HCT116 (cell line): Measurements from ENCODE around the gene BLACAT1. TPM values are rescaled to one million over a fixed set of nuclear protein-coding genes. Genes with fewer than 3 reads are reported as not detected.

Source experiments
- ATAC-seq: fragments of 200-7000 bp; cut with Tn5 transposase; 2 replicates; pipeline ENCODE4 v1.9.1; 2020; ENCODE audit warnings: mild to moderate bottlenecking, moderate library complexity
- BruUV-seq: library from RNA; stranded (reverse); fragments of 400-500 nt; replicated peaks from 2 replicates; lab custom pipeline; 2021; lab: Mats Ljungman, UMichigan
- CTCF ChIA-PET: fragments of 300-600 bp; sonication (Branson Sonifier 250); formaldehyde crosslinking; loops from one replicate; lab custom pipeline; 2021; ENCODE audit warnings: antibody characterized with exemption; lab: Charles Lee
- POLR2A ChIA-PET: fragments of 300-600, 350-600 bp; sonication (Branson Sonifier 250); formaldehyde crosslinking; loops from one replicate; lab custom pipeline; 2021; ENCODE audit warnings: antibody characterized with exemption; lab: Charles Lee
- RAD21 ChIA-PET, 2 experiments: fragments of 300-600 bp; sonication (Branson Sonifier 250); formaldehyde crosslinking; loops; one replicate each; lab custom pipeline; 2023; ENCODE audit warnings: low total read pairs in 2 of 2; ENCODE audit not compliant: uncharacterized antibody in 2 of 2, unreplicated experiment in 2 of 2, low non-redundant PET in 1 of 2; lab: Charles Lee
- DNase-seq: peaks from one replicate; pipeline ENCODE4 v3.0.0-alpha.2; 2010; ENCODE audit warnings: low read depth, low spot score
- H2AFZ ChIP-seq: fragments of 200-600 bp; shearing (Covaris generic), sonication (generic); 2 replicates; pipeline ENCODE4 v1.6.1; 2017; ENCODE audit warnings: low read depth, mixed run types, mixed read lengths, antibody characterized with exemption, low read length; ENCODE audit not compliant: poor library complexity, severe bottlenecking
- H3K27ac ChIP-seq: 2 replicates; pipeline ENCODE4 v1.5.1; 2012; ENCODE audit warnings: low read depth, low read length
- H3K27me3 ChIP-seq: fragments of 200-600 bp; sonication (generic); 2 replicates; pipeline ENCODE4 v1.6.1; 2016; ENCODE audit warnings: mixed run types, low read length, mixed read lengths; ENCODE audit not compliant: insufficient read depth
- H3K36me3 ChIP-seq, 2 experiments: fragments of 200-500 bp in 1 of 2; fragments of 200-600 bp in 1 of 2; sonication (Bioruptor generic) in 1 of 2; sonication (generic) in 1 of 2; 2 replicates each; pipeline versions ENCODE4 v1.5.1 to v1.6.1; 2014 to 2016; ENCODE audit warnings: low read length in 2 of 2, inconsistent platforms in 1 of 2, mixed read lengths in 1 of 2, mixed run types in 1 of 2; ENCODE audit not compliant: insufficient read depth in 2 of 2, control insufficient read depth in 1 of 2
- H3K4me1 ChIP-seq, 2 experiments: fragments of 200-600 bp in 1 of 2; sonication (generic) in 1 of 2; 2 replicates each; pipeline versions ENCODE4 v1.5.1 to v1.6.1; 2012 to 2017; ENCODE audit warnings: low read length in 2 of 2, inconsistent platforms in 1 of 2, mild to moderate bottlenecking in 1 of 2, mixed read lengths in 1 of 2, mixed run types in 1 of 2, moderate library complexity in 1 of 2; ENCODE audit not compliant: insufficient read depth in 2 of 2, control insufficient read depth in 1 of 2
- H3K4me2 ChIP-seq: fragments of 200-600 bp; sonication (generic); 2 replicates; pipeline ENCODE4 v1.6.1; 2017; ENCODE audit warnings: mixed run types, low read length, mixed read lengths
- H3K4me3 ChIP-seq, 2 experiments: fragments of 200-600 bp in 1 of 2; sonication (generic) in 1 of 2; replicated peaks in 1 of 2; 2 replicates each; pipeline ENCODE4 v1.5.1; 2011 to 2016; ENCODE audit warnings: low read length in 2 of 2, control low read depth in 1 of 2, low read depth in 1 of 2, mild to moderate bottlenecking in 1 of 2, mixed read lengths in 1 of 2, mixed run types in 1 of 2
- H3K79me2 ChIP-seq: fragments of 200-600 bp; sonication (generic); 2 replicates; pipeline ENCODE4 v1.6.1; 2017; ENCODE audit warnings: mild to moderate bottlenecking, mixed run types, low read length, moderate library complexity, mixed read lengths; ENCODE audit not compliant: insufficient read depth
- H3K9ac ChIP-seq: fragments of 200-600 bp; sonication (generic); 2 replicates; pipeline ENCODE4 v1.6.1; 2016; ENCODE audit warnings: low read length, mixed read lengths
- H3K9me2 ChIP-seq: fragments of 200-600 bp; sonication (generic), shearing (Covaris generic); 2 replicates; pipeline ENCODE4 v1.6.1; 2017; ENCODE audit warnings: mixed run types, mild to moderate bottlenecking, moderate library complexity; ENCODE audit not compliant: insufficient read depth
- H3K9me3 ChIP-seq, 2 experiments: fragments of 200-500 bp in 1 of 2; fragments of 200-600 bp in 1 of 2; sonication (Bioruptor generic) in 1 of 2; sonication (generic) in 1 of 2; 2 replicates each; pipeline ENCODE4 v1.6.1; 2014 to 2017; ENCODE audit warnings: low read length in 2 of 2, mixed read lengths in 2 of 2, inconsistent platforms in 1 of 2, low read depth in 1 of 2, mild to moderate bottlenecking in 1 of 2, mixed run types in 1 of 2, moderate library complexity in 1 of 2; ENCODE audit not compliant: control insufficient read depth in 1 of 2, insufficient read depth in 1 of 2
- H4K20me1 ChIP-seq: fragments of 200-600 bp; sonication (generic), shearing (Covaris generic); 2 replicates; pipeline ENCODE4 v1.6.1; 2017; ENCODE audit warnings: mixed run types, mild to moderate bottlenecking, moderate library complexity; ENCODE audit not compliant: insufficient read depth
- ATF3 ChIP-seq: IDR thresholded peaks from 2 replicates; pipeline ENCODE4 v1.6.1; 2012
- CBX3 ChIP-seq: IDR thresholded peaks from 2 replicates; pipeline ENCODE4 v1.6.1; 2012; ENCODE audit warnings: low read depth
- CEBPB ChIP-seq: IDR thresholded peaks from 2 replicates; pipeline ENCODE4 v1.6.1; 2012; ENCODE audit warnings: low read depth
- EGR1 ChIP-seq: IDR thresholded peaks from 2 replicates; pipeline ENCODE4 v1.6.1; 2012; ENCODE audit warnings: low read depth
- EZH2 ChIP-seq: fragments of 200-600 bp; sonication (generic); IDR thresholded peaks from 2 replicates; pipeline ENCODE4 v1.6.1; 2017; ENCODE audit warnings: antibody characterized with exemption, mixed run types
- JUND ChIP-seq: IDR thresholded peaks from 2 replicates; pipeline ENCODE4 v1.6.1; 2012
- POLR2A ChIP-seq: IDR thresholded peaks from 2 replicates; pipeline ENCODE4 v1.7.0; 2011; ENCODE audit warnings: borderline replicate concordance; ENCODE audit not compliant: insufficient read depth, insufficient read length; ENCODE audit errors: extremely low read depth
- POLR2AphosphoS5 ChIP-seq: IDR thresholded peaks from 2 replicates; pipeline ENCODE4 v1.6.1; 2011; ENCODE audit warnings: mild to moderate bottlenecking, low read depth, low read length, moderate library complexity
- SIN3A ChIP-seq: IDR thresholded peaks from 2 replicates; pipeline ENCODE4 v1.6.1; 2012; ENCODE audit warnings: low read depth
- SP1 ChIP-seq: IDR thresholded peaks from 2 replicates; pipeline ENCODE4 v1.6.1; 2012; ENCODE audit warnings: low read depth
- TCF7L2 ChIP-seq: IDR thresholded peaks from 2 replicates; pipeline ENCODE4 v1.7.0; 2011; ENCODE audit warnings: borderline replicate concordance, inconsistent platforms; ENCODE audit not compliant: insufficient read depth, insufficient read length; ENCODE audit errors: extremely low read depth
- YY1 ChIP-seq: IDR thresholded peaks from 2 replicates; pipeline ENCODE4 v1.6.1; 2011; ENCODE audit warnings: low read length, low read depth, moderate library complexity, mild to moderate bottlenecking; ENCODE audit not compliant: insufficient replicate concordance; ENCODE audit errors: extremely low read depth
- ZNF274 ChIP-seq: fragments of 200-500 bp; sonication (Bioruptor generic); IDR thresholded peaks from 2 replicates; pipeline ENCODE4 v1.6.1; 2014; ENCODE audit warnings: mild to moderate bottlenecking, low read depth, low read length, inconsistent platforms
- intact Hi-C: fragments of 100-400 bp; cut with micrococcal nuclease; formaldehyde crosslinking; loops from 2 replicates; pipeline ENCODE4 v1.10.0; 2022
- total RNA-seq: library from RNA; stranded (reverse); gene quantifications from one replicate; pipeline ENCODE4 v1.2.1, GENCODE V29; 2021; ENCODE audit not compliant: unreplicated experiment

BLACAT1 gene
- total RNA-seq, 1 experiment from 2014 or later: 3.9 TPM

- CTCF ChIA-PET: no interaction called here
- intact Hi-C loops: no loop called here
- DNase-seq (no peak), ATAC-seq (no peak)
- BruUV-seq: no TSS peak
- Histone ChIP-seq H3K4me2 (no peak overlapping the region), H3K4me1 (no peaks in the 10 kb centered on the region), H3K27ac (no peak overlapping the region), H3K4me3 (no peak overlapping the region), H3K36me3 (no peaks in the 10 kb centered on the region), H2AFZ (no peak overlapping the region), H3K9ac (no peak overlapping the region), H3K9me2 (no peaks in the 10 kb centered on the region), H4K20me1 (no peaks in the 10 kb centered on the region), H3K9me3 (peaks cover 0 to 4% of the 10 kb centered on the region in 2 experiments; a peak in 1 of 4 replicates), H3K79me2 (no peaks in the 10 kb centered on the region), H3K27me3 (no peaks in the 10 kb centered on the region)
- TF ChIP-seq JUND (no peak), ATF3 (no peak), EZH2 (no peak), YY1 (no peak), POLR2A (no peak), CBX3 (no peak), CEBPB (no peak), SIN3A (no peak), TCF7L2 (no peak), SP1 (no peak), EGR1 (no peak)
- POLR2A ChIA-PET: no interaction called here
- RAD21 ChIA-PET: no interaction called here
Observed at GRCh38 chr1:205470131-205470530, 14.3 kb upstream of the BLACAT1 start.

GRCh38 chr1:205466595-205467220 lies 10.9 kb upstream of the BLACAT1 start:
- BruUV-seq: no TSS peak
- POLR2A ChIA-PET: no interaction called here

More at GRCh38 chr1:205466595-205467220, 10.9 kb upstream of the BLACAT1 start:
- no peak for TF ChIP-seq EGR1
- no peak for TF ChIP-seq ZNF274
- TF ChIP-seq CEBPB: no peak
- TF ChIP-seq JUND: no peak
- TF ChIP-seq TCF7L2: no peak
- TF ChIP-seq POLR2AphosphoS5: no peak
- no peaks in the 10 kb centered on the region for H4K20me1 ChIP-seq
- peaks cover 14% of the 10 kb centered on the region for H3K27me3 ChIP-seq
- H3K4me3 ChIP-seq: no peak overlapping the region
- RAD21 ChIA-PET: no interaction called here
- H3K4me2 ChIP-seq: no peak overlapping the region
- ATAC-seq: no peak
- no peaks in the 10 kb centered on the region for H3K9me2 ChIP-seq
- no peak overlapping the region for H3K27ac ChIP-seq
- no peak overlapping the region for H2AFZ ChIP-seq
- no peaks in the 10 kb centered on the region for H3K9me3 ChIP-seq
- no peak for DNase-seq
- H3K4me1 ChIP-seq: no peaks in the 10 kb centered on the region
- intact Hi-C loops: no loop called here
- no peak overlapping the region for H3K9ac ChIP-seq
- H3K79me2 ChIP-seq: no peaks in the 10 kb centered on the region
- CTCF ChIA-PET: interaction anchor here (1.6 kb wide), 1 partner anchor 19 kb away, joined by 6 read pairs; no protein-coding TSS in a partner anchor
- no peaks in the 10 kb centered on the region for H3K36me3 ChIP-seq
